Effector memory CD4-positive, alpha-beta T cell (primary cell): Measurements from ENCODE around the gene RHD.
"Not testable (repeated sequence)": the region's sequence is repeated elsewhere in the genome, so short reads cannot be mapped to it uniquely, and the experiment has no call there.

Source experiments
- DNase-seq, 3 donors: peaks; one replicate each; pipeline ENCODE4 v3.0.0-alpha.2; 2020
- H3K27ac ChIP-seq: 2 replicates; pipeline ENCODE4 v1.7.0; 2013; ENCODE audit warnings: mild to moderate bottlenecking, low read length, moderate library complexity; ENCODE audit not compliant: insufficient read depth, poor library complexity, severe bottlenecking
- H3K27me3 ChIP-seq: replicated peaks from 2 replicates; pipeline ENCODE4 v1.7.0; 2013; ENCODE audit warnings: mild to moderate bottlenecking, low read length; ENCODE audit not compliant: insufficient read depth, control insufficient read depth, poor library complexity, severe bottlenecking
- H3K36me3 ChIP-seq: 2 replicates; pipeline ENCODE4 v1.7.0; 2013; ENCODE audit warnings: mild to moderate bottlenecking, low read length, moderate library complexity; ENCODE audit not compliant: control insufficient read depth, insufficient read depth
- H3K4me1 ChIP-seq: 2 replicates; pipeline ENCODE4 v1.7.0; 2013; ENCODE audit warnings: low read length, mild to moderate bottlenecking; ENCODE audit not compliant: control insufficient read depth, insufficient read depth, poor library complexity, severe bottlenecking
- H3K4me3 ChIP-seq: 2 replicates; pipeline ENCODE4 v1.7.0; 2013; ENCODE audit warnings: low read length, low read depth, mild to moderate bottlenecking; ENCODE audit not compliant: insufficient read depth, poor library complexity, severe bottlenecking
- H3K9me3 ChIP-seq: 2 replicates; pipeline ENCODE4 v1.7.0; 2013; ENCODE audit warnings: mild to moderate bottlenecking, low read length, moderate library complexity; ENCODE audit not compliant: control insufficient read depth

The RHD gene

GRCh38 chr1:25279693-25280111 lies 7.4 kb downstream of the RHD start:
- not testable (repeated sequence) for DNase-seq, H3K27me3 ChIP-seq, H3K36me3 ChIP-seq, H3K27ac ChIP-seq, H3K4me3 ChIP-seq, H3K4me1 ChIP-seq, H3K9me3 ChIP-seq

- not testable (repeated sequence) for H3K9me3 ChIP-seq, H3K4me1 ChIP-seq, H3K27ac ChIP-seq, DNase-seq, H3K36me3 ChIP-seq, H3K27me3 ChIP-seq, H3K4me3 ChIP-seq
These were observed 13.6 kb downstream of the RHD start for GRCh38 chr1:25285862-25286261.

- not testable (repeated sequence) for H3K4me1 ChIP-seq, DNase-seq, H3K27me3 ChIP-seq, H3K36me3 ChIP-seq, H3K27ac ChIP-seq, H3K4me3 ChIP-seq, H3K9me3 ChIP-seq
These were observed 14.9 kb downstream of the RHD start for GRCh38 chr1:25287164-25287563.

DNA sequence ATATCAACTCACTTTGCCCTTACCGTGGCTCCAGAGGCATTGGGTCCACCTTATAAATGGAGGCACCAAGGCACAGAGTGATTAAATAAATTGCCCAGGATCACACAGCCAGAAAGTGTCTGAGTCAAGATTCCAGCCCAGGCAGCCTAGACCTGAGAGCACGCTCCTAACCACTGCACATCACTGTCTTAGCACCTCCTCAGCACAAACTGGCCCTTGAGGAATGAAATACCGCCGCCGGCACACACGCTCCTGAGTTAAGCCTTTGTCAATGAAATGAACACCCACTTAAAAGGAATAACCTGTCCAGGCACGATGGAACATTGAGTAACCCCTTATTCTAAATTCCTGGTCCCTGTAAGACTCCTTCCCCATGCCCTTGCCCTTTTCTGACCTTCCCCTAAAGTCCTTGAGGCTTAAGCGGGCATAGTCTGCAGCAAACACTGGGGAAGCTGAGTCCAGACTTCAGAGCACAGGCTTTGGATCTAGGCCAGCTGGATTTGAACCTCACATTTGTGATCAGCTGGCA lies 16.3 kb downstream of the RHD start:
- not testable (repeated sequence) for H3K4me3 ChIP-seq, DNase-seq, H3K9me3 ChIP-seq, H3K27me3 ChIP-seq, H3K27ac ChIP-seq, H3K4me1 ChIP-seq, H3K36me3 ChIP-seq

DNA sequence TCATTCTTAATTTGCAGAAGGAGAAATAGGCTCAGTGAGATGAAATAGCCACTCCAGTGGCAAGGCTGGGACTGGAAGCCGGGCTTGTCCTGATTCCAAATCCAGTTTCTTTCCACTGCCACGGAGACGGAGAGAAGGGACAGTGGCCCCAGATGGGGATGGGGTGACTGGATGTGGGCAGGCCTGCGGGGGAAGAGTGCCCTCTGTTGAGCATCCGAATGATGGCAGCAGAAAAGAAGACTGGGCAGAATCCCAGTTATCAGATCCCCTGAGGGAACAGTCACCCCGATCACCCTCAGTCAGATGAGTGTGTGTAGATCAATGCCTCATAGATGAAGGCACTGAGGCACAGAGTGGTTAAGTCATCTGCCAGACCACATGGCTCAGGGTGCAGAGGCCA lies 17.7 kb downstream of the RHD start:
- H3K36me3 ChIP-seq, DNase-seq, H3K4me3 ChIP-seq, H3K27ac ChIP-seq, H3K4me1 ChIP-seq, H3K27me3 ChIP-seq, H3K9me3 ChIP-seq: not testable (repeated sequence)

- DNase-seq, H3K4me1 ChIP-seq, H3K9me3 ChIP-seq, H3K4me3 ChIP-seq, H3K27ac ChIP-seq, H3K36me3 ChIP-seq, H3K27me3 ChIP-seq: not testable (repeated sequence)
These were observed 21.1 kb downstream of the RHD start for GRCh38 chr1:25293426-25293825.

DNA sequence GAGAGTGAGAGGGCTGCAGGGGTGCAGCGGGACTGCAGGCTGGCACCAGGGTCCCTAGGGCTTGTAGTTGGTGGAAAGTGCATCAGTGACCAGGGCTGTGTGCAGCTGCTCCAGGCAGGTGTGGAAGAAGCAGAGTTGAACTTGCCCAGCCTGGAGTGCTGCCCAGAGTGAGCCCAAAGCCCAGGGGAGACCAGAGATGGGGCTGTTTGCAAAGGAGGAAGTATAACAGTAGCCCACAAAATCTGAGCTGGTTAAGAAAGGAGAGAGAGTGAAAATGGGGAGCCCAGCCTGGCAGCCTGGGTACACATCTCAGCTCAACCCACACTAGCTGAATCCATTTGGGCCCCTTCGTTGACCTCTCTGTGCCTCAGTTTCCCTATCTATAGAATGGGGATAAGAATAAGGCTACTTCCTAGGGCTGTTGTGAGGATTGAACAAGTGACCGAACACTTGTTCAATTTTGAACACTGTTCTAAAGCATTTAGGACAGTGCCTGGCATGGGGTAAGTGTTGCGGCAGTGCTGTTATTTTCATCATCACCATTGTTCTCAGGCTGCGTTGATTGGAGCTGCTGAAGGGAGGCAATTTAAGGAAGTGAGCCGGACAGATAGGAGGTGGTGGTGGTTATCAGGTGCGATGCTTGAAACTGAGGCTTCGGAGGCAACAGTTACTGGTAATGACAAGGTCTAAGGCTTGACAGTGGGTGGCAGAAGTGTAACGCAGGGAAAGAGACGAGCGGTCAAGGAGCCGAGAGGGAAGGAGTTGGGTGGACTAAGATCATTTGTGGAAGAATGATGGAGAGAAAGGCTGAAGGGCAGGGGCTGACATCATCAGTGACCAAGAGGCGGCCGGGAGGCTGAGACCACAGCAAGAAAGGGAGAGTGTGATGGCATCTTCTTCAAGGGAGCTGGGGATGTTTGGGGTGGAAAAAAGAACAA lies 22.8 kb downstream of the RHD start:
- not testable (repeated sequence) for H3K4me3 ChIP-seq, H3K4me1 ChIP-seq, H3K27ac ChIP-seq, H3K9me3 ChIP-seq, DNase-seq, H3K36me3 ChIP-seq, H3K27me3 ChIP-seq

DNA sequence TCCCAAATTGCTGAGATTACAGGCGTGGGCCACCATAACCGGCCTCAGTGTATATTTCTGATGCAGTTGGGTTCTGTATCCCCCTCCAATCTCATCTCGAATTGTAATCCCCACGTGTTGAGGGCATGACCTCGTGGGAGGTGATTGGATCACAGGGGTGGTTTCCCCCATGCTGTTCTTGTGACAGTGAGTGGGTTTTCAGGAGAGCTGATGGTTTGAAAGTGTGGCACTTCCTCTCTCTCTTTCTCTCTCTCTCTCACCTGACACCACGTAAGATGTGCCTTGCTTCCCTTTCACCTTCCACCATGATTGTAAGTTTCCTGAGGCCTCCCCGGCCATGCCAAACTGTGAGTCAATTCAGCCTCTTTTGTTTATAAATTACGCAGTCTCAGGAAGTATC lies 24.2 kb downstream of the RHD start:
- not testable (repeated sequence) for H3K36me3 ChIP-seq, H3K27ac ChIP-seq, H3K9me3 ChIP-seq, H3K4me1 ChIP-seq, DNase-seq, H3K4me3 ChIP-seq, H3K27me3 ChIP-seq

- not testable (repeated sequence) for H3K36me3 ChIP-seq, H3K27ac ChIP-seq, H3K9me3 ChIP-seq, DNase-seq, H3K4me3 ChIP-seq, H3K4me1 ChIP-seq, H3K27me3 ChIP-seq
These were observed 28.4 kb downstream of the RHD start for GRCh38 chr1:25300729-25301128.

DNA sequence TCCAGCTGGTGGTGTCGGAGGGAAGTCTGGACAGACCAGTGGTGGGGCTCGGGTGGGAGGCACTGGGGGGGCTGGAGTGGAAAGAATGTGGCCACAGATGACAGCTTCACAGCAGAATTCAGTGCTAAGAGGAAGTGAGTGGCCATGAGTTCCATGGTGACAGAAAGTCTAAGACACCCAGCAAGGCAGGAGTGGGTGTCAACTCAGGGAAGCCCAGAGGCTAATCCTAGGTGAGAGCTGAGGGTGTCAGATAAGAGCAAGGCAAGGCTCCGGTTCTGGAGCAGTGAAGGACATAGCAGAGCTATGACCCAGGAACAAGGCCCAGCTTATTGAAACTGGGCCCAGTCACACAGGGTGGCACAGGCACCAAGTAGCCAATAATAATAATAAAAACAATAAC lies 30.0 kb downstream of the RHD start:
- H3K4me1 ChIP-seq, H3K4me3 ChIP-seq, H3K27me3 ChIP-seq, DNase-seq, H3K27ac ChIP-seq, H3K36me3 ChIP-seq, H3K9me3 ChIP-seq: not testable (repeated sequence)
